ENCODE data around the gene MISP. TPM values are rescaled to one million over a fixed set of nuclear protein-coding genes. Genes with fewer than 3 reads are reported as not detected.
A peak's percentile ranks its signal among the peaks of the same experiment; 100 is the strongest.

MISP gene
- total RNA-seq, 2 experiments from 2014 or later = not detected

DNA sequence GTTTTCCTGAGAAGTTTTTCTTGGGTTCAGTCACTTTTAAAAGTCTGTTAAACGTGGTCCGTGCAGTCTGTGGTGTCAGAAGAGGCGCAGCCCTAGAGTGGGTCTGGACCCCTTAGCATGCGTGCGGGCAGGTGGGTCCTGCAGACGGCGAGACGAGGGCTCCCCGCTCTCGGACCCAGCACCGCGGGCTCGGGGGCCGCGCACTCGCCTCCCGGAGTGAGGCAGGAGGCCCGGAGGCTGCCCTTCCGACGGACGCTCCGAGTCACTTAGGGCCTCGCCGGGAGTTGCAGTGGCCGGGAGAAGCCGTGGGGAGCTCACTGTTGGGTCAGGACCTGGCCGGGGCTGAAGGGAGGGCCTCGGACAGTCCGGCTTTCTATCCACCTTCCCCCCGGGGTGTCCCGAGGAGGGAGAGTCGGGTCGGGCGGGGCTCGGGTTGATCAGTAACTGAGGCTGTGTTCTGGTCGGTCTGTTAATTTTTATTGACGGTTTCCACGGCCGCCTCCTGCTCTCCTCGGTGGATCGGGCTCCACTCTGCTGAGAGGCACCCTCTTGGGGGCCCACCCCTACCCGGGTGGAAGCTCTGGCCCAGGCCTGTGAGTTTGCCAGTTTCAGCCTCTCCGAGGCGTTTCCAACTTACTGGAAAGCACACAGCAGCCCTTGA is 47.6 kb downstream of the MISP start:
- POLR2A ChIA-PET = interaction anchor here (0.9 to 1.5 kb wide), 3 partner anchors 8 to 186 kb away, joined by 3 to 7 read pairs (median 3); partner anchors contain the start of gene WDR18
- CTCF ChIA-PET = interaction anchor here (1.1 to 1.3 kb wide), 2 partner anchors 28 to 135 kb away, joined by 3 to 5 read pairs; partner anchors contain the start of gene RNF126
- peaks cover 45% of the 10 kb centered on the region for H3K4me1 Mint-ChIP-seq (ENCODE audit: low read depth)
- peaks cover 41% of the 10 kb centered on the region for H3K36me3 Mint-ChIP-seq (ENCODE audit: low read depth)
- peak overlapping the region; percentile 82 for H3K4me3 Mint-ChIP-seq
- peak overlapping the region; percentile 85 for H3K27ac Mint-ChIP-seq
- ATAC-seq (no peak), DNase-seq (peak; percentile 37)
- H3K9me3 Mint-ChIP-seq (ENCODE audit: insufficient read depth) = no peaks in the 10 kb centered on the region
- no peaks in the 10 kb centered on the region for H3K27me3 Mint-ChIP-seq (ENCODE audit: low read depth)

DNA sequence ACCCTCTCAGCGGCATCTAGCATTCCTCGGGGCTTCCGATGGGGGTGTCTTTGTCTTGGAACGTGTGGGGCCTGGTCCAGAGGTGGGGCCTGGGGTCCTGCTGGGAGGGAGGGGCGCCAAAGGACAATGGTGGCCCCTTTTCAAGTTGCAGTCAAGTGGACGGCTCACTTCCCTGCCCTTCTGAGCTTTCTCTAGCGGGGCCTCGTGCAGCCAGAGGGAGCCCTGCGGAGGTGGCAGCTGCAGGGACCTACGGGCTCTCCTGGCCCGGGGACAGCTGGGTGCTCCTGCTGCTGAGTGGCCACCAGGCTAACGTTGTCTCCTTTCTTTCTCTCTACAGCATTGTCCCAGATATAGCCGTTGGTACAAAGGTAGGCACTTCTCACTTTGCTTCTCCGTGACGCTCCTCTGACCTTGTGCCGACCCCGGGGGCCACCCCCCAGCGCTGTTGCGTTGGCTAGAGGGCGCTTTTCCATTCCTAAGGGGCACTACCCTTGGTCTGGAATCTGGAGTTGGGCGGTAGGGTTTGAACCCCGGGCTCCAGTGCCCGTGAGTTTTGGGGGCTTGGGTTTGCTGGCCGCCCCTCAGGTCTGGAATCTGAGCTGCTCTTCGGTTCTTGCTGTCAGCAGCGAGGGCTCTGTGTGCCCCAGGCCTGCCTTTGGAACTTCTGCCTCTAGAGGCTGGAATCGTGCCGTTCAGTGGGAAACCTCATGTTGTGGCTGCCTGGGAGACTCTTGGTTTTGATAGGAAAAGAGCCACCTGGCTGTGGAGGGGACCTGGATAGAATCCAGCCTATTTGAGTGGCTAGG is 48.4 kb downstream of the MISP start:
- Mint-ChIP-seq H3K27ac (peak overlapping the region; percentile 85), H3K27me3 (ENCODE audit: low read depth) (no peaks in the 10 kb centered on the region), H3K9me3 (ENCODE audit: insufficient read depth) (no peaks in the 10 kb centered on the region), H3K36me3 (ENCODE audit: low read depth) (peaks cover 48% of the 10 kb centered on the region), H3K4me3 (peak overlapping the region; percentile 82), H3K4me1 (ENCODE audit: low read depth) (peaks cover 46% of the 10 kb centered on the region)
- ChIA-PET CTCF (interaction anchor here (1.1 to 1.3 kb wide), 2 partner anchors 29 to 136 kb away, joined by 3 to 5 read pairs; partner anchors contain the start of gene RNF126), POLR2A (interaction anchor here (1.1 to 1.5 kb wide), 2 partner anchors 8 to 15 kb away, joined by 3 to 7 read pairs; no protein-coding TSS in a partner anchor)
- DNase-seq (peak; percentile 38), ATAC-seq (no peak)

- DNase-seq (no peak), ATAC-seq (no peak)
- H3K4me3 Mint-ChIP-seq = peak overlapping the region; percentile 82
- ChIA-PET POLR2A (interaction anchor here (0.6 to 2.0 kb wide), 2 partner anchors 306 to 469 kb away, joined by 3 to 4 read pairs; partner anchors contain the start of gene CIRBP), CTCF (no interaction called here)
- H3K27me3 Mint-ChIP-seq (ENCODE audit: low read depth) = no peaks in the 10 kb centered on the region
- H3K9me3 Mint-ChIP-seq (ENCODE audit: insufficient read depth) = no peaks in the 10 kb centered on the region
- peak overlapping the region; percentile 82 for H3K27ac Mint-ChIP-seq
- peaks cover 46% of the 10 kb centered on the region for H3K4me1 Mint-ChIP-seq (ENCODE audit: low read depth)
- H3K36me3 Mint-ChIP-seq (ENCODE audit: low read depth) = peaks cover 53% of the 10 kb centered on the region
Observed at GRCh38 chr19:800360-801029, 49.6 kb downstream of the MISP start.

- peaks cover 55% of the 10 kb centered on the region for H3K36me3 Mint-ChIP-seq (ENCODE audit: low read depth)
- peaks cover 44% of the 10 kb centered on the region for H3K4me1 Mint-ChIP-seq (ENCODE audit: low read depth)
- ChIA-PET CTCF (no interaction called here), POLR2A (interaction anchor here (2.0 kb wide), 1 partner anchor 468 kb away, joined by 4 read pairs; the partner anchor contains the start of gene CIRBP)
- no peaks in the 10 kb centered on the region for H3K27me3 Mint-ChIP-seq (ENCODE audit: low read depth)
- peak overlapping the region; percentile 68 for H3K27ac Mint-ChIP-seq
- H3K9me3 Mint-ChIP-seq (ENCODE audit: insufficient read depth) = no peaks in the 10 kb centered on the region
- no peak for ATAC-seq
- peak overlapping the region; percentile 67 for H3K4me3 Mint-ChIP-seq
- peak; percentile 36 for DNase-seq
Observed at GRCh38 chr19:801030-801860, 50.3 kb downstream of the MISP start.

- Mint-ChIP-seq H3K4me3 (peak overlapping the region; percentile 67), H3K36me3 (ENCODE audit: low read depth) (peaks cover 60% of the 10 kb centered on the region), H3K9me3 (ENCODE audit: insufficient read depth) (no peaks in the 10 kb centered on the region), H3K4me1 (ENCODE audit: low read depth) (peaks cover 40% of the 10 kb centered on the region), H3K27ac (peak overlapping the region; percentile 68), H3K27me3 (ENCODE audit: low read depth) (no peaks in the 10 kb centered on the region)
- ChIA-PET CTCF (no interaction called here), POLR2A (interaction anchor here (2.0 kb wide), 1 partner anchor 467 kb away, joined by 4 read pairs; the partner anchor contains the start of gene CIRBP)
- no peak for DNase-seq
- ATAC-seq = no peak
Observed at GRCh38 chr19:801861-802497, 51.1 kb downstream of the MISP start.

DNA sequence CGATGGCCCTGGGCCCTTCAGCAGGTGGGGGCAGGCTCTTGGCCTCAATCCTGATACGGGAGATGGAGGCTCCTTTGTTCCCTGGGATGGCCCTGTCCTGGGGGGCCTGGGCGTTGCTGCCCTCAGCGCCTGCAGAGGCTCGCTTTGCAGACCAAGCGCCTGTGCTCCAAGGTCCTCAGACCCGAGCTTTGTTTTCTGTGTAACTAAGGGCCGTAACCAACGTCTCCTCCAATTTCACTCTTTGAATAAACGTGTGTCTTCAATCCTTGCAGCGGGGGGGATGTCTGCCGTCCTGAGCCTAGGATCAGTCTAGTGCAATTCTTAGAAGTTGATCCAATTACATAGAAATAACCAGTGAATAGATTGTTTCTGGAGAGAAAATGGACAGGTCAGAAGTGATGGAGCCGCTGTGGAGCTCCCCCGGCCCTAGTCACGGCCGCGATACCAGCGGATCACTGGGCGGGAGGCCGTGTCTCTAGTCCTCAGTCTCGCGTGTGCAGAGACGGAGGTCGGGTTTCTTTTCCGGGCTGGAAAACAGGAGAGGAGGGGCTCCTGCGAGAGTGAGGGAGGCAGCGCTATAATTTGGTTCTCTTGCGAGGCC is 51.7 kb downstream of the MISP start:
- ChIA-PET POLR2A (interaction anchor here (0.8 kb wide), 1 partner anchor 61 kb away, joined by 3 read pairs; no protein-coding TSS in a partner anchor), CTCF (no interaction called here)
- no peak for DNase-seq

DNA sequence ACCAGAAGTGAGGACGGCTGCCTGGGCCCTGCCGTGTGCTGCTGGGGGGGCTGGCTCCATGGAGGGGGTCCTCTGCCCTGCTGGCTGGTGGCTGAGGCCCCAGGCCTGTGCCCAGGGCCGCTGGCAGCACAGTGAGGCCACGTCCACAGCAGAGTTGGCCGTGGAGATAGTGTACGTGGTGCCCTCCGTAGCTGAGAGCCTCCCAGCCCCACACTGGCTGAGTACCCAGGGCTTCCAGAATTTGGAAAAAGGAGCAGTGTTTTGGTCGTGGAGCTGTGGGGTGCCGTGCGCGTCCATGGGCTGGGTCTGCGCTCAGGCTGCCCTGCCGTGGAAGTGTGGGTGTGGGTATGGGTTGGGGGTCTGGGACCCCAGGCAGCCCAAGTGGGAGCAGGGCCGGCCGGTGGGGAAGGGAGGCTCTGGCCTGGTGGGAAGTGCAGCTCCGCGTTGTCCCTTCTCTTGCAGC is 52.2 kb downstream of the MISP start:
- H3K36me3 Mint-ChIP-seq (ENCODE audit: low read depth) = peaks cover 72% of the 10 kb centered on the region
- H3K4me3 Mint-ChIP-seq = no peak overlapping the region
- DNase-seq = no peak
- no peaks in the 10 kb centered on the region for H3K27me3 Mint-ChIP-seq (ENCODE audit: low read depth)
- no peak for ATAC-seq
- no peak overlapping the region for H3K27ac Mint-ChIP-seq
- no peaks in the 10 kb centered on the region for H3K9me3 Mint-ChIP-seq (ENCODE audit: insufficient read depth)
- ChIA-PET CTCF (no interaction called here), POLR2A (interaction anchor here (0.8 kb wide), 1 partner anchor 61 kb away, joined by 3 read pairs; no protein-coding TSS in a partner anchor)
- H3K4me1 Mint-ChIP-seq (ENCODE audit: low read depth) = peaks cover 46% of the 10 kb centered on the region

More for the DNA sequence above, 51.7 kb downstream of the MISP start:
- no peak overlapping the region for H3K4me3 Mint-ChIP-seq
- no peaks in the 10 kb centered on the region for H3K9me3 Mint-ChIP-seq (ENCODE audit: insufficient read depth)
- H3K4me1 Mint-ChIP-seq (ENCODE audit: low read depth) = peaks cover 45% of the 10 kb centered on the region
- peaks cover 67% of the 10 kb centered on the region for H3K36me3 Mint-ChIP-seq (ENCODE audit: low read depth)
- H3K27me3 Mint-ChIP-seq (ENCODE audit: low read depth) = no peaks in the 10 kb centered on the region
- ATAC-seq = no peak
- no peak overlapping the region for H3K27ac Mint-ChIP-seq

DNA sequence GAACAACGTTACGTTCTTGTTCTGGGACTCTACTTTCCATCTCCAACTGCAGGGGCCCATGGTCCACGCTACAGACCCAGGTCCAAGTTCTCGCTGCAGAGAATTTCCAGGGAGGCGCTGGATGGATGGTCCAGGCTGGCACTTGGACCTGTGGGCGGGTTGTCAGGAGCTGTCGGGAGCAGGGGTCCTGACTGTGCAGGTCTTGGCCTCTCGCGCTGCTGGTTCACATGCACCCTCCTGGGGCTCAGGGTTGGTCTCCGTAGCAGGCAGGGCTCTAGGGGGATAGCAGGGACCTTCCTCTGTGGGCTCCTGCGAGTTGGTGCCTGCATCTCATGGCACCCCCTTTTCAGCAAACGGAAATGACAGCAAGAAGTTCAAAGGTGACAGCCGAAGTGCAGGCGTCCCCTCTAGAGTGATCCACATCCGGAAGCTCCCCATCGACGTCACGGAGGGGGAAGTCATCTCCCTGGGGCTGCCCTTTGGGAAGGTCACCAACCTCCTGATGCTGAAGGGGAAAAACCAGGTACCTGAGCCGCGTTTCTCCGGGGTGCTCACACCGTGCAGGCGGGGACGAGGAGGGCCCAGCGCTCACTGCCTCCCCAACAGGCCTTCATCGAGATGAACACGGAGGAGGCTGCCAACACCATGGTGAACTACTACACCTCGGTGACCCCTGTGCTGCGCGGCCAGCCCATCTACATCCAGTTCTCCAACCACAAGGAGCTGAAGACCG is 52.9 kb downstream of the MISP start:
- DNase-seq (no peak), ATAC-seq (no peak)
- no peaks in the 10 kb centered on the region for H3K27me3 Mint-ChIP-seq (ENCODE audit: low read depth)
- ChIA-PET CTCF (no interaction called here), POLR2A (no interaction called here)
- H3K36me3 Mint-ChIP-seq (ENCODE audit: low read depth) = peaks cover 69% of the 10 kb centered on the region
- no peak overlapping the region for H3K4me3 Mint-ChIP-seq
- no peak overlapping the region for H3K27ac Mint-ChIP-seq
- H3K9me3 Mint-ChIP-seq (ENCODE audit: insufficient read depth) = no peaks in the 10 kb centered on the region
- H3K4me1 Mint-ChIP-seq (ENCODE audit: low read depth) = peaks cover 46% of the 10 kb centered on the region

DNA sequence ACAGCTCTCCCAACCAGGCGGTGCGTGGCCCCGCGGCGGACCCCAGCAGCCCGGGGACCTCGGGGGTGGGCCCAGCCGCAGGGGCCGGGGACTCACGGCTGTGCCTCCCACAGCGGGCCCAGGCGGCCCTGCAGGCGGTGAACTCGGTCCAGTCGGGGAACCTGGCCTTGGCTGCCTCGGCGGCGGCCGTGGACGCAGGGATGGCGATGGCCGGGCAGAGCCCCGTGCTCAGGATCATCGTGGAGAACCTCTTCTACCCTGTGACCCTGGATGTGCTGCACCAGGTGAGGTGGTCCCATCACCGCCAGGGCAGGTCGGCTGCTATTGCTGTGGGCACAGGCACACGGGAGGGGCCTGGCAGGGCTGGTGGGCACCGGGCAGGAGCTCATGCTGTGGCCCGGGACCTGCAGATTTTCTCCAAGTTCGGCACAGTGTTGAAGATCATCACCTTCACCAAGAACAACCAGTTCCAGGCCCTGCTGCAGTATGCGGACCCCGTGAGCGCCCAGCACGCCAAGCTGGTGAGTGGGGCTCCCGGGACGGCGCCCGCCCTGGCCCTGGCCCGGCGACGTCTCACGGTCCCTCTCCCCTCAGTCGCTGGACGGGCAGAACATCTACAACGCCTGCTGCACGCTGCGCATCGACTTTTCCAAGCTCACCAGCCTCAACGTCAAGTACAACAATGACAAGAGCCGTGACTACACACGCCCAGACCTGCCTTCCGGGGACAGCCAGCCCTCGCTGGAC is 53.7 kb downstream of the MISP start:
- no peak for ATAC-seq
- POLR2A ChIA-PET = interaction anchor here (0.9 kb wide), 1 partner anchor 9 kb away, joined by 3 read pairs; no protein-coding TSS in a partner anchor
- no peak overlapping the region for H3K27ac Mint-ChIP-seq

More for the DNA sequence above, 53.7 kb downstream of the MISP start:
- DNase-seq = no peak
- H3K9me3 Mint-ChIP-seq (ENCODE audit: insufficient read depth) = no peaks in the 10 kb centered on the region
- H3K27me3 Mint-ChIP-seq (ENCODE audit: low read depth) = no peaks in the 10 kb centered on the region
- CTCF ChIA-PET = no interaction called here
- no peak overlapping the region for H3K4me3 Mint-ChIP-seq
- peaks cover 42% of the 10 kb centered on the region for H3K4me1 Mint-ChIP-seq (ENCODE audit: low read depth)
- H3K36me3 Mint-ChIP-seq (ENCODE audit: low read depth) = peaks cover 68% of the 10 kb centered on the region
